ENCODE data around the gene PNPLA2.

GRCh38 chr11:800473-800872, 18.2 kb upstream of the PNPLA2 start:
- no peak for TF ChIP-seq CTCF (IDR thresholded peaks at IDR 0.05)
- TF ChIP-seq MAX (CRISPR knock-in tag; IDR thresholded peaks at IDR 0.05) = no peak
- no peak for TF ChIP-seq TCF7 (CRISPR knock-in tag; IDR thresholded peaks at IDR 0.05; ENCODE audit: low read depth)
- TF ChIP-seq RELA (CRISPR knock-in tag; IDR thresholded peaks at IDR 0.05; ENCODE audit: borderline replicate concordance) = no peak
- no peak for TF ChIP-seq GABPB1 (CRISPR knock-in tag; IDR thresholded peaks at IDR 0.05)
- TF ChIP-seq SMAD4 (CRISPR knock-in tag; IDR thresholded peaks at IDR 0.05) = no peak
- no peak for TF ChIP-seq NFYB (CRISPR knock-in tag; conservative IDR thresholded peaks at IDR 0.05; ENCODE audit: low read depth)
- TF ChIP-seq ZNF219 (CRISPR knock-in tag; IDR thresholded peaks at IDR 0.05; ENCODE audit: borderline replicate concordance) = no peak
- TF ChIP-seq FOXP1 (CRISPR knock-in tag; IDR thresholded peaks at IDR 0.05; ENCODE audit: borderline replicate concordance) = no peak
- TF ChIP-seq ERG (CRISPR knock-in tag; IDR thresholded peaks at IDR 0.05) = no peak
- TF ChIP-seq CREB1 (CRISPR knock-in tag; IDR thresholded peaks at IDR 0.05) = no peak
- no peak for TF ChIP-seq IRF2 (CRISPR knock-in tag; IDR thresholded peaks at IDR 0.05; ENCODE audit: borderline replicate concordance, low read depth)
- no peak for TF ChIP-seq FOXP4 (CRISPR knock-in tag; IDR thresholded peaks at IDR 0.05)
